K562 (cell line): Measurements from ENCODE around the gene LRRC8A. TPM values are rescaled to one million over a fixed set of nuclear protein-coding genes. Genes with fewer than 3 reads are reported as not detected.

Experiments used
- ATAC-seq: fragments of 200-7000 bp; cut with Tn5 transposase; 3 replicates; pipeline ENCODE4 v1.9.1; 2020; ENCODE audit warnings: moderate library complexity
- BruUV-seq: library from RNA; stranded (reverse); fragments of 400-500 nt; replicated peaks from 2 replicates; lab custom pipeline; 2021; lab: Mats Ljungman, UMichigan
- CTCF ChIA-PET: fragments of 300-600 bp; formaldehyde crosslinking; extraction: SDS; loops from one replicate; lab custom pipeline; 2021; ENCODE audit warnings: low intra/inter-chr PET ratio; lab: Yijun Ruan, JAX
- POLR2A ChIA-PET: fragments of 300-600, 350-650 bp; sonication (Branson Sonifier 250); formaldehyde crosslinking; extraction: SDS; loops from one replicate; lab custom pipeline; 2021; ENCODE audit warnings: antibody characterized with exemption, inconsistent platforms; lab: Yijun Ruan, JAX
- DNase-seq, 4 experiments: peaks; one replicate each; pipeline versions ENCODE4 v3.0.0 to v3.0.0-alpha.2; 2011 to 2018; ENCODE audit warnings: low spot score in 3 of 4, mixed read lengths in 3 of 4; ENCODE audit errors: extremely low read depth in 1 of 4
- FAIRE-seq: peaks from 2 replicates; lab custom pipeline; 2011; peaks lifted over from hg19 to GRCh38; lab: Jason Lieb, UNC
- H2AFZ ChIP-seq: 2 replicates; pipeline ENCODE4 v1.6.0; 2011; ENCODE audit warnings: low read depth, low read length, control low read depth, inconsistent platforms
- H3K27ac ChIP-seq: fragments of 200-600 bp; 3 replicates; pipeline ENCODE4 v1.8.0; 2011; ENCODE audit warnings: low read depth, mild to moderate bottlenecking, control low read depth, inconsistent platforms, low read length, moderate library complexity, mixed read lengths; ENCODE audit errors: extremely low read depth
- H3K27me3 ChIP-seq, 2 experiments: fragments of 300-600 bp in 1 of 2; 2 replicates in 1 of 2; 3 replicates in 1 of 2; pipeline versions ENCODE4 v1.6.0 to v1.8.0; 2011; ENCODE audit warnings: inconsistent platforms in 2 of 2, low read length in 2 of 2, mild to moderate bottlenecking in 1 of 2, mixed read lengths in 1 of 2, moderate library complexity in 1 of 2; ENCODE audit not compliant: control insufficient read depth in 2 of 2, insufficient read depth in 2 of 2
- H3K36me3 ChIP-seq: fragments of 300-600 bp; 3 replicates; pipeline ENCODE4 v1.8.0; 2011; ENCODE audit warnings: mild to moderate bottlenecking, low read length, inconsistent platforms; ENCODE audit not compliant: control insufficient read depth, insufficient read depth
- H3K4me1 ChIP-seq, 2 experiments: fragments of 200-600 bp in 1 of 2; replicated peaks in 1 of 2; 2 replicates in 1 of 2; 3 replicates in 1 of 2; pipeline versions ENCODE4 v1.5.1 to v1.8.0; 2011; ENCODE audit warnings: inconsistent platforms in 2 of 2, low read length in 2 of 2, mild to moderate bottlenecking in 1 of 2, mixed read lengths in 1 of 2, moderate library complexity in 1 of 2; ENCODE audit not compliant: control insufficient read depth in 2 of 2, insufficient read depth in 2 of 2
- H3K4me2 ChIP-seq: 2 replicates; pipeline ENCODE4 v1.6.1; 2011; ENCODE audit warnings: low read length, control low read depth, inconsistent platforms, mixed read lengths; ENCODE audit not compliant: insufficient read depth
- H3K4me3 ChIP-seq: fragments of 200-600 bp; sonication (generic), shearing (Covaris generic); 2 replicates; pipeline ENCODE4 v1.5.1; 2016; ENCODE audit warnings: control low read depth, inconsistent platforms
- H3K79me2 ChIP-seq: fragments of 200-600 bp; 3 replicates; pipeline ENCODE4 v1.8.0; 2011; ENCODE audit warnings: low read length, inconsistent platforms; ENCODE audit not compliant: control insufficient read depth, insufficient read depth
- H3K9ac ChIP-seq, 2 experiments: 2 replicates each; pipeline versions ENCODE4 v1.6.0 to v1.6.1; 2011; ENCODE audit warnings: low read depth in 2 of 2, low read length in 2 of 2, control low read depth in 1 of 2, inconsistent platforms in 1 of 2, mild to moderate bottlenecking in 1 of 2, mixed read lengths in 1 of 2; ENCODE audit not compliant: insufficient read depth in 1 of 2
- H3K9me1 ChIP-seq: one replicate; pipeline ENCODE4 v1.6.0; 2011; ENCODE audit warnings: inconsistent platforms, mild to moderate bottlenecking, low read length, moderate library complexity; ENCODE audit not compliant: control insufficient read depth, insufficient read depth
- H3K9me3 ChIP-seq: replicated peaks from 2 replicates; pipeline ENCODE4 v1.5.1; 2011; ENCODE audit warnings: low read depth, low read length, inconsistent platforms; ENCODE audit not compliant: control insufficient read depth, insufficient read depth
- H4K20me1 ChIP-seq: replicated peaks from 2 replicates; pipeline ENCODE4 v1.6.1; 2011; ENCODE audit warnings: low read length, inconsistent platforms, mixed read lengths; ENCODE audit not compliant: control insufficient read depth, insufficient read depth
- ARNT ChIP-seq, 2 experiments: fragments of 450-650 bp; IDR thresholded peaks; 2 replicates each; pipeline ENCODE4 v1.6.1; 2016; ENCODE audit warnings: mild to moderate bottlenecking in 1 of 2
- BHLHE40 ChIP-seq: IDR thresholded peaks from 2 replicates; pipeline ENCODE4 v1.6.1; 2011; ENCODE audit warnings: low read length, improper control_type of control experiment
- CTBP1 ChIP-seq: fragments of 450-650 bp; IDR thresholded peaks from 2 replicates; pipeline ENCODE4 v1.6.1; 2016; ENCODE audit warnings: borderline replicate concordance
- ESRRA ChIP-seq: fragments of 450-650 bp; IDR thresholded peaks from 2 replicates; pipeline ENCODE4 v1.6.1; 2014; ENCODE audit warnings: low read depth, mild to moderate bottlenecking, moderate library complexity, borderline replicate concordance
- FOSL1 ChIP-seq: fragments of 200-800 bp; sonication (Bioruptor generic); conservative IDR thresholded peaks from 2 replicates; pipeline ENCODE4 v1.6.1; 2016; ENCODE audit warnings: missing genetic modification characterization, missing compliant biosample characterization
- GABPA ChIP-seq: fragments of 200-800 bp; sonication (Bioruptor generic); conservative IDR thresholded peaks from 2 replicates; pipeline ENCODE4 v1.6.1; 2016; ENCODE audit warnings: low read depth, missing genetic modification characterization, missing compliant biosample characterization
- RHOXF2B ChIP-seq: fragments of 250-450 bp; sonication (Bioruptor Pico); conservative IDR thresholded peaks from 2 replicates; pipeline ENCODE4 v1.5.1; 2021
- SOX6 ChIP-seq: fragments of 450-650 bp; IDR thresholded peaks from 2 replicates; pipeline ENCODE4 v1.6.1; 2014; ENCODE audit warnings: mild to moderate bottlenecking
- TAF9B ChIP-seq: fragments of 450-650 bp; IDR thresholded peaks from 2 replicates; pipeline ENCODE4 v1.6.1; 2018; ENCODE audit warnings: mild to moderate bottlenecking; ENCODE audit not compliant: partially characterized antibody
- ZBED1 ChIP-seq: IDR thresholded peaks from 2 replicates; pipeline ENCODE4 v1.6.1; 2014
- ZFP1 ChIP-seq: fragments of 450-650 bp; formaldehyde crosslinking; IDR thresholded peaks from 2 replicates; pipeline ENCODE4 v1.4.0; 2020; ENCODE audit warnings: mild to moderate bottlenecking, mixed read lengths
- ZNF239 ChIP-seq: fragments of 250-450 bp; sonication (Bioruptor Pico); IDR thresholded peaks from 2 replicates; pipeline ENCODE4 v1.4.0; 2020; ENCODE audit warnings: mild to moderate bottlenecking
- ZSCAN29 ChIP-seq: fragments of 450-650 bp; IDR thresholded peaks from 2 replicates; pipeline ENCODE4 v1.6.1; 2017
- WGBS: fragments of 100-300 bp; shearing (Covaris generic); methylation state at CpG from one replicate; pipeline ENCODE4 v1.1.6; 2016; ENCODE audit warnings: low coverage, mixed read lengths; ENCODE audit not compliant: insufficient coverage; ENCODE audit errors: missing lambda C conversion rate; 5-methylcytosine and 5-hydroxymethylcytosine counted together
- in situ Hi-C: fragments of 300-500 bp; cut with MboI; formaldehyde crosslinking; loops from 4 replicates; pipeline ENCODE4 v1.15.0; 2018; ENCODE audit warnings: inconsistent platforms, mixed read lengths
- intact Hi-C: fragments of 100-400 bp; cut with micrococcal nuclease; formaldehyde crosslinking; loops from 2 replicates; pipeline ENCODE4 v1.14.2; 2022
- polyA plus RNA-seq, 8 experiments: library from polyadenylated mRNA; depleted of rRNA in 4 of 8; stranded (reverse) in 5 of 8; unstranded in 3 of 8; fragments of >200 nt; fragmentation: Nextera tagmentation in 2 of 8; fragmentation: Illumina TruSeq in 1 of 8; extraction: Ambion mirVana in 2 of 8; extraction: Trizol in 1 of 8; gene quantifications; 2 replicates each; pipeline versions ENCODE4 v1.2.1 to v1.2.3, GENCODE V29; 2011 to 2014; ENCODE audit warnings: inconsistent platforms in 1 of 8, missing spikeins in 1 of 8
- total RNA-seq, 7 experiments: library from RNA; depleted of rRNA in 6 of 7; stranded (reverse); fragments of >200 nt in 6 of 7; fragmentation: Illumina TruSeq in 2 of 7; extraction: Trizol in 2 of 7; gene quantifications; 2 replicates each; pipeline versions ENCODE4 v1.2.1 to v1.2.3, GENCODE V29; 2011 to 2021; ENCODE audit warnings: low replicate concordance in 1 of 7
- TF ChIP-seq, protein P1 (sequence below): sonication (generic); formaldehyde crosslinking; IDR thresholded peaks from 2 replicates; pipeline ENCODE4 v1.8.1; 2023; ENCODE audit warnings: mild to moderate bottlenecking, missing genetic modification reagents
- TF ChIP-seq, protein P2 (sequence below), 2 experiments: fragments of 450-650 bp in 1 of 2; sonication (generic) in 1 of 2; formaldehyde crosslinking; conservative IDR thresholded peaks; 2 replicates each; pipeline versions ENCODE4 v1.4.0 to v1.8.1; 2020 to 2022; ENCODE audit warnings: mild to moderate bottlenecking in 1 of 2, missing genetic modification reagents in 1 of 2
- TF ChIP-seq, protein P3 (sequence below): fragments of 450-650 bp; formaldehyde crosslinking; IDR thresholded peaks from 2 replicates; pipeline ENCODE4 v1.4.0; 2022; ENCODE audit warnings: mild to moderate bottlenecking, moderate library complexity
- TF ChIP-seq, protein P4 (sequence below): fragments of 450-650 bp; formaldehyde crosslinking; conservative IDR thresholded peaks from 2 replicates; pipeline ENCODE4 v1.4.0; 2022; ENCODE audit warnings: mild to moderate bottlenecking, missing genetic modification characterization

The LRRC8A gene
- total and polyA plus RNA-seq, 9 of the 15 experiments (the other 6 are each of a cell fraction or from before 2014, with no cell fraction given): 2.9 to 24.7 (median 8.9) TPM

DNA sequence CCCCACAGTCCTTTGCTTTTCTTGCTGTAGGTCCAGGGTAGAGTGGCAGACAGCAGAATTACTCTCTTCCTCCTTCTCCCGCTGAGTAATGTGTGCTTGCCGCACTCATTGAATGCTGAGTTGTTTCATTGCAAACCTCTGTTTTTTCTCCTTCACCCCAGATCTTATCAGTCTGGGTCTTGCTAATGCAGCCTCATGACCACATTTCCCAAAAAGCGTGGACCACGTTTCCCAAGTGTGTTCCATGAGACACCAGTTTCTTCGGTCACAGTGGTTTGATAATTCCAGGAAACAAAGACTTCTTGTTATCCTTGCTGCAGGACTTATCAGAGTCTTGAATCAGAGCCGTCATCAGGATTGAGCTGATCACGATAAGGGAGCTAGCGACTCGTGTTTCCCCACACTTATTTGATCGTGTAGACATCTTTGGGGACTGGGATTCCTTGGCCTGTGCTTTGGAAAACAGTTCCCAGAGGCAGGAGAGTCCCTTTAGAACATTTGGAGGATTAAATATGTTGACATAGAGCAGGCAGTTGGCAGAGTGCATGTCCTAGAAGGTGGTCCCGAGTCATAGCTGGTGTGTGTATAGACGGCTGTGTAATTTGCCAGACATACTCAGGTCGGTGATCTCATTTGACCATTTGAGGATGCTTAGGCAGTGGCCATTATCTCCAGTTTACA lies 4.4 kb downstream of the LRRC8A start:
- WGBS: 18% methylated on average over 13 of the region's 13 CpGs
- Histone ChIP-seq H3K9me3 (no peaks in the 10 kb centered on the region), H3K4me2 (no peak overlapping the region; the same call in 1 of the 2 replicates), H3K9ac (no peak overlapping the region; a peak in 1 of 4 replicates), H3K9me1 (peaks cover 10% of the 10 kb centered on the region), H2AFZ (no peak overlapping the region), H3K4me1 (peaks cover 21 to 26% of the 10 kb centered on the region in 2 experiments), H4K20me1 (peaks cover 3% of the 10 kb centered on the region; the same call in 1 of the 2 replicates), H3K27me3 (no peaks in the 10 kb centered on the region), H3K27ac (no peak overlapping the region; the same call in 2 of the 3 replicates), H3K79me2 (peaks cover 46% of the 10 kb centered on the region), H3K36me3 (peaks cover 49% of the 10 kb centered on the region; the same call in 2 of the 3 replicates), H3K4me3 (no peak overlapping the region)
- BruUV-seq: no TSS peak
- in situ Hi-C loops (no loop called here), intact Hi-C loops (no loop called here)
- CTCF ChIA-PET: no interaction called here
- FAIRE-seq: peak; percentile 42
- DNase-seq: peak in 1 of 4 experiments; percentile 34
- POLR2A ChIA-PET: interaction anchor here (0.5 to 1.0 kb wide), 3 partner anchors 9 to 955 kb away, joined by 3 to 4 read pairs (median 4); no protein-coding TSS in a partner anchor
- no peak for ATAC-seq
- TF ChIP-seq, protein P1, sequence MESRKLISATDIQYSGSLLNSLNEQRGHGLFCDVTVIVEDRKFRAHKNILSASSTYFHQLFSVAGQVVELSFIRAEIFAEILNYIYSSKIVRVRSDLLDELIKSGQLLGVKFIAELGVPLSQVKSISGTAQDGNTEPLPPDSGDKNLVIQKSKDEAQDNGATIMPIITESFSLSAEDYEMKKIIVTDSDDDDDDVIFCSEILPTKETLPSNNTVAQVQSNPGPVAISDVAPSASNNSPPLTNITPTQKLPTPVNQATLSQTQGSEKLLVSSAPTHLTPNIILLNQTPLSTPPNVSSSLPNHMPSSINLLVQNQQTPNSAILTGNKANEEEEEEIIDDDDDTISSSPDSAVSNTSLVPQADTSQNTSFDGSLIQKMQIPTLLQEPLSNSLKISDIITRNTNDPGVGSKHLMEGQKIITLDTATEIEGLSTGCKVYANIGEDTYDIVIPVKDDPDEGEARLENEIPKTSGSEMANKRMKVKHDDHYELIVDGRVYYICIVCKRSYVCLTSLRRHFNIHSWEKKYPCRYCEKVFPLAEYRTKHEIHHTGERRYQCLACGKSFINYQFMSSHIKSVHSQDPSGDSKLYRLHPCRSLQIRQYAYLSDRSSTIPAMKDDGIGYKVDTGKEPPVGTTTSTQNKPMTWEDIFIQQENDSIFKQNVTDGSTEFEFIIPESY: 0 out of 2 replicates have a peak, but pooled peaks have one; percentile 9
- TF ChIP-seq RHOXF2B (CRISPR knock-in tag) (no peak), ARNT (IDR thresholded peaks at IDR 0.05) (0 out of 4 replicates have a peak, but pooled peaks of 1 of the 2 experiments have one; percentile 32), GABPA (tag) (0 out of 2 replicates have a peak, but pooled peaks have one; percentile 31), ZBED1 (no peak), ESRRA (peak; percentile 20; the same call in 1 of the 2 replicates), ZFP1 (CRISPR knock-in tag) (no peak), ZSCAN29 (peak; percentile 73), SOX6 (peak; percentile 43; the same call in 1 of the 2 replicates), ZNF239 (CRISPR knock-in tag) (peak; percentile 100), TAF9B (no peak), BHLHE40 (peak; percentile 38; the same call in 1 of the 2 replicates), FOSL1 (tag) (peak; percentile 49), CTBP1 (peak; percentile 48; the same call in 1 of the 2 replicates)
- TF ChIP-seq, protein P2, sequence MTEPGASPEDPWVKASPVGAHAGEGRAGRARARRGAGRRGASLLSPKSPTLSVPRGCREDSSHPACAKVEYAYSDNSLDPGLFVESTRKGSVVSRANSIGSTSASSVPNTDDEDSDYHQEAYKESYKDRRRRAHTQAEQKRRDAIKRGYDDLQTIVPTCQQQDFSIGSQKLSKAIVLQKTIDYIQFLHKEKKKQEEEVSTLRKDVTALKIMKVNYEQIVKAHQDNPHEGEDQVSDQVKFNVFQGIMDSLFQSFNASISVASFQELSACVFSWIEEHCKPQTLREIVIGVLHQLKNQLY (CRISPR knock-in tag; conservative IDR thresholded peaks at IDR 0.05): no peak
- TF ChIP-seq, protein P3, sequence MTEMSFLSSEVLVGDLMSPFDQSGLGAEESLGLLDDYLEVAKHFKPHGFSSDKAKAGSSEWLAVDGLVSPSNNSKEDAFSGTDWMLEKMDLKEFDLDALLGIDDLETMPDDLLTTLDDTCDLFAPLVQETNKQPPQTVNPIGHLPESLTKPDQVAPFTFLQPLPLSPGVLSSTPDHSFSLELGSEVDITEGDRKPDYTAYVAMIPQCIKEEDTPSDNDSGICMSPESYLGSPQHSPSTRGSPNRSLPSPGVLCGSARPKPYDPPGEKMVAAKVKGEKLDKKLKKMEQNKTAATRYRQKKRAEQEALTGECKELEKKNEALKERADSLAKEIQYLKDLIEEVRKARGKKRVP (CRISPR knock-in tag): no peak
- TF ChIP-seq, protein P4, sequence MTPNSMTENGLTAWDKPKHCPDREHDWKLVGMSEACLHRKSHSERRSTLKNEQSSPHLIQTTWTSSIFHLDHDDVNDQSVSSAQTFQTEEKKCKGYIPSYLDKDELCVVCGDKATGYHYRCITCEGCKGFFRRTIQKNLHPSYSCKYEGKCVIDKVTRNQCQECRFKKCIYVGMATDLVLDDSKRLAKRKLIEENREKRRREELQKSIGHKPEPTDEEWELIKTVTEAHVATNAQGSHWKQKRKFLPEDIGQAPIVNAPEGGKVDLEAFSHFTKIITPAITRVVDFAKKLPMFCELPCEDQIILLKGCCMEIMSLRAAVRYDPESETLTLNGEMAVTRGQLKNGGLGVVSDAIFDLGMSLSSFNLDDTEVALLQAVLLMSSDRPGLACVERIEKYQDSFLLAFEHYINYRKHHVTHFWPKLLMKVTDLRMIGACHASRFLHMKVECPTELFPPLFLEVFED (CRISPR knock-in tag): no peak
